GM19193 (cell line): ENCODE data around the gene FNDC11.

Experiments
- POLR2A ChIP-seq: IDR thresholded peaks from 4 replicates; pipeline ENCODE4 v1.6.1; 2011; ENCODE audit not compliant: insufficient read depth, insufficient read length; ENCODE audit errors: extremely low read depth

Gene FNDC11

DNA sequence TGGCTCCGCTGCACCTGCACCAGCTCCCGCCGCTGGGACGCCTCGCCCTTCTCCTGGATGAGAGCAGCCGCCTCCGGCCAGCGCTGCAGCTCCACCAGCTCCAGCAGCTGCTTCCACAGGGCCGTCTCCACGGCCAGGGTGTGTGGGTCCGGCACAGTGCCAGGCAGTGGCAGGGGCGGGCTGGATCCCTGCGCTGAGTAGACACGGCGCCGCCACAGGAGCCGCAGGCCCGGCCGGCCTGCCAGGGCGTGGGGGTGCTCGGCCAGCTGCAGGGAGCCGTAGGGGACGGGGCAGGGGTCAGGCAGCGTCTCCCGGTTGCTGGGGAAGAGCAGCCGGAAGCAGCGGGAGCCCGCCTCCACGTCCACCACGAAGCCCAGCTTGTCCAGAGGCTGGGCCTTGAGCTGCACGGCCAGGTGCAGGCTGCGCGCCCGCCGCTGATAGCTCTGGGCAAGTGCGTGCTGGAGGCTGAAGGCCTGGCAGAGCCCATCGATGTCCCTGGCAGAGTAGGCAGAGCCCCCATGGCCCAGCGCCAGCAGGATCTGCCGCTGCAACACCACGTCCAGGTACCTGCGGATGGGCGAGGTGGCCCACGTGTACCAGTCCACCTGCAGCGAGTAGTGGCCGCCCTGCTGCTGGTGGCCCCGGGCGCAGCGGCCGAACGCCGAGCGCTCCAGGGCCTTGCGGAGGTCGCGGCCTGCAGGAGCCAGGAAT is 9.4 kb downstream of the FNDC11 start:
- TF ChIP-seq POLR2A = no peak

DNA sequence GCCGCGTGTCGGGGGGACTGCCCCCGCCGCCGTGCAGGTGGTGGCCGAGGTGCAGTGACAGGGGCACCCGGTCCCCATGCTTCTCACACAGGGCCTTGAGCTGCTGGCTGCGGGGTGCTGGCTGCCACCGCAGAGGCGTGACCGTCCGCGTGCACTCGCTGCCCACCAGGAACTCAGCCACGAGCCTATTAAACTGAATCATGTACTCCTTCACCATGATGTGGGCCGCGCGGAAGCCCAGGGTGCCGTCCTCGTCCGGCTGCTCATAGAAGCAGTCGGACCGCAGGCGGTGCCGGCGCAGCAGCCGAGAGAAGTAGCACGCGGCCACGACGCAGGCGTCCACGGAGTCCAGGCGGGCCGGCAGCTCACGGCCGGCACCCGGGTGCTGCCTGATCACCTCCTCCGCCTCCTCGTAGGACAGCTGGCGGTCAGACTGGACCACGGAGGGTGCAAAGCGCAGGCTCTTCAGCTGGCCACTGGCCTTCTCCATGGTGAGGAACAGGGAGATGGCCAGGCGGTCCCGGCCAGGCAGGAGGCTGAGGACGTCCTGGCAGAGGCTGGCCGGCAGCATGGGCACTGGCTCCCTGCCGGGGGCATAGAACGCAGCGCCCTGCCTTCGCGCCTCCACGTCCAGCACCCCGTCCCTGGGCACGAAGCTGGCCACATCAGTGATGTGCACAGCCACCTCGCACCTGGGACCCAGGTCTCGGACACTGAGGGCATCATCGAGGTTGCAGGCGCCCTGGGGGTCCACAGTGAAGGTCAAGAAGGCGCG is 10.3 kb downstream of the FNDC11 start:
- TF ChIP-seq POLR2A = no peak

DNA sequence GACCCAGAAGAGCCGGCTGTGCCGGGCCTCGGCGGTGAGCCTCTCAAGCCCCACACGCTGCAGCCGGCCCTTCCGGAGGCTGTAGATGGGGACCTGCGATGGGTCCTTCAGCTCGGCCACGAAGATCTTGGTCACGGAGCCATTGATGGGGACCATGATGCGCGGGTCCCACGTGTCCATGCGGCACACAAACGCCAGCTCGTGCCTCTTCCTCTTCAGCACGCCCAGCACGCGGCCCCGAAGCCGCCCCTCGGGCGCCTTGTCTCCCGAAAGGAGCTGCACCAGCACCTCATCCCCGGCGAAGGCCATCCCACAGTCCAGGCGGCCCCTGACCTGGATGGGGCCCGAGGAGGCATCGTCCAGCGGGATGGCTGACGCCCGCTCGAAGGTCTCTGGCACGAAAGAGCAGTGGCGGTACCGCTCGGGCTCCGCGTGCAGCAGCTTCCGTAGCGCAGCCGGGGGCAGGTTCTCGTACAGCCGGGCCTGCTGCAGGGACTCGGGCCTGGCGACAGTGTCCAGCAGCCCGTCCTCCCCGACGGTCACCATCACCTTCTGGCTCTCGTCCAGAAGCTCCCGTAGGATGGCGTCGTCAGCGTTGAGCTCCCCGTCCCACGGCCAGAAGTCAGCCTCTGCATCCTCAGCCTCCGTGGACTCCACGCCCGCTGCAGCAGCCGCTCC is 11.2 kb downstream of the FNDC11 start:
- no peak for TF ChIP-seq POLR2A

DNA sequence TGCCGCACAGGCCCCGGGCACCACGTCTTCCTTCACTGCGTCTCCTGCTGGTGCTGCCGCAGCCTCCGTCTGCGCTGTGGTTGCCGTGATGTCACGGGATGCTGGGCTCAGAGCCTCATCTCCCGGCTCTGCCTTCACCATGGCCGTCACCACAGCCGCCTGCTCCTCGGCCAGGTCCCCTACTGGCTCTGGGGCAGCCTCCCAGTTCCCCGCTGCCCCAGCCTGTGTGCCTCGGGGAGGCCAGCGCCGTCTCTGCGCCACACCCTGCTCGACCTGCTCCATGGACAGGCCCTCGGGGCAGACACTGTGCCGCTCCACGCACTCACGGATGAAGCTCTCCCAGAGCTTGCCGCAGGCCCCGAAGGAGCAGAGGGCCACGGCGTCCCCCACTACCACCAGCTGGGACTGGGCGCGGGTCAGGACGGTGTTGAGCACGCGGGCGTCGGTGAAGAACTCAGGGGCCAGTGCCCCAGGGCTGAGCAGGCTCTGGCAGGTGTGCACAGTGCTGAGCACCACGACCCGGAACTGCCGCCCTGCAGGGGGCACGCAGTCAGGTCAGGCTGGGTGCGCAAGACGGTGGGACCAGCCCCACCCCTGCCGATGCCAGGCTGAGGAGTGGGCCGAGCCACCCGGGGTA is 11.9 kb downstream of the FNDC11 start:
- no peak for TF ChIP-seq POLR2A

DNA sequence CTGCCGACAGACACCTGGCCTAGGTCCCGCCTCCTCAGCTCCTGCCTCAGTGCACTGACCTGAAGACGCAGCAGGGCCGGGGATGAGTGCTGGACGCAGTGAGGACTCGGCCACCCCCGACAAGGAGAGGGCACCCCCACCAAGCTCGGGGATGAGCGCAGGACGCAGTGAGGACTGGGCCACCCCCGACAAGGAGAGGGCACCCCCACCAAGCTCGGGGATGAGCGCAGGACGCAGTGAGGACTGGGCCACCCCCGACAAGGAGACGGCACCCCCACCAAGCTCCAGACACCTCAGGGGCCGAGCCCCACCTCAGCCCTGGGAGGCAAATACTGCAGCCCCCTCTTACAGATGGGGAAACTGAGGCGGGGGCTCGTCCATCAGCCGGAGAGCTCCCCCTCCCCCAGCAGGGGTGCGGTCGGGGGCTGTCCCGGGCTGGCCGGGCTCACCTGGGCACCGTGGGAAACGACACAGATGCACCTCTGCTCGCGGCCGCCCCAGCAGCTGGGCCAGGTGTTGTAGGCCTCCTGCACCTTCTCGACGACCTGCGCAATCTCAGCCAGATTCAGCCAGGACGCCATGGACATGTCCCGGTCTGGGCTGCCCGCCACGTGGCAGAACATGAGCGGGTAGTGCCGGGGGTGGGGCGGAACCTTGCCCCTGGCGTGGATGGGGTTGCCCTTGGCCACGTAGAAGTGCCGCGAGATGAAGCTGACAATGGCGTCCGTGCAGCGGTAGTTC is 12.6 kb downstream of the FNDC11 start:
- TF ChIP-seq POLR2A = no peak

DNA sequence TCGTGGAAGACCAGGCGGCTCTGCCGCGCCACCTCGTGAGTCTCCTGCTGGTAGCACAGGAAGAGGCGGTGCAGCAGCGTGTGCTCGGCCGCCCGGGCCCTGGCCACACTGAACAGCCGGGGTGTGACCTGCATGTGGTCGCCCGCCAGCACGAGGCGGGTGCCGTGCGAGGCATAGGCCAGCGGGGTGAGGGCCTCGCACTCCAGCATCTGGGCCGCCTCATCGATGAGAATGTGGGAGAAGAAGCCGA is 13.1 kb downstream of the FNDC11 start:
- TF ChIP-seq POLR2A = no peak

DNA sequence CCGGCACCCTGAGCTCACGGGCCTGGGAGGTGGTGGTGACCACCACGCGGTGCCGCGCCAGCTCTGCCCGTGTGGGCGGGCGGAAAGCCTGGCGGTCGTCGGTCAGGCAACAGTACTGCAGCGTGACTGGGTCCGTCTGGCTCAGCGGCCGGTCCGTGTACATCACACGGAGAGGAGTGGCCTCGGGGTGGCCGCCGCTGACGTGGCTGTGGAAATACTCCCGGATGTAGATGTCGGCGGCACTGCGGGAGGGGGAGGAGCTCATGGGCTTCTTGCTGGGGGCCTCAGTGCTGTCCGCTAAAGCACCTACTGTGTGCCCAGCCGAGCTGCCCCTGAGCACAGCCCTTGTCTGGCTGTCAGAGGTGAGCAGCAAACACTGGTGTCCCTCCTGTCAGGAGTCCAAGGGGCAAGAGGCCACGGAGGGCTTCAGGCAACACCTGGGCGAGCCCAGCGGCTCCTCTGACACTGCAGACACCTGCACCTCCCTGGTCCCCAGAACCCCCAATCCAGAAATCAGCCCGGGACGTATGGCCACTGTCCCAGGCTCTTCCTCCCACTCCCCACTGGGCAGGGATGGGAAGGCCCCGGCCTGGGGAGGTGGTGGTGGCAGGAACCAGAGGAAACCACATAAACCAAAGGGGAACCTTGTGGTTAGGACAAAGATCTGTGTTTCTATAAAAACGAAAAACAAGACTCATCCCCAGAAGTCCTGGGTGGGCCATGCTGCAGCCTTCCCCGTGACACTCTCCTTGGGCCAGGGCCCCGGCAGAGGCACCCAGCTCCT is 13.6 kb downstream of the FNDC11 start:
- no peak for TF ChIP-seq POLR2A

DNA sequence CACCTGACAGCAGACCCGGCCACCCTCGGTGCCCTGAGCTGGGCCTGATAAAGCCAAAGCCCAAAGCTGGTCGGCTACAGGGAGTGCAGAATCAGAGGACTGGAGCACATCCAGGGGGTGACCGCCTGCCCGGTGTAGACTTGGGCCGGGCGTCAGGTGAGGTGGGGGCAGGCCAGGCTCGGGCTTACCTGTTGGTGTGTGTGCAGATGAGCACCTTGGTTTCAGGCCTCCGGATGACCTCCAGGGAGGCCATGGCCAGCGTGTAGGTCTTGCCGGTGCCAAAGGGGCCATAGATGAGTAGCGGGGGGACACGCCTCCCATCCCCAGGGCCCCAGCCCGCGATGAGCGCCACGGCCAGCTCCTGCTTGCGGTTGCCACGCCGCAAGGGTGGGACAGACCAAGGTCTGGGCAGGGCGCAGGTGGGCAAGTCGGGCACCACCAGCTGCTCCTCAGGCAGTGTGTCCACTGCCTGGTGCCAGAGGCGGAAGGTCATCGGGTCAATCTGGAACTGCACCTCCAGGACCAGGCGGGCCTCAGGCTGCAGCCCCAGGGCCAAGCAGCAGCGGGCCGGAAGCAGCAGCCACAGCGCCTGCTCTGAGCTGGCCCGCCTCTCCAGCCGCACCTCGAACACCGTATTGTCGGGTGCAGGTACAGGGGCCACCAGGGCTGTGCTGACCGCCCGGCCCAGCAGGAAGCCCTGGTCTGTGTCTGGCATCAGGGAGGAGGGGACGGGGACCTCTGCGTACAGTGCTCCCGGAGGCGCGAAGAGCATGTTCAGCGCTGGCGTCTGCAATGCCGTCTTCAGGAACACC is 14.4 kb downstream of the FNDC11 start:
- peak; percentile 11 for TF ChIP-seq POLR2A

DNA sequence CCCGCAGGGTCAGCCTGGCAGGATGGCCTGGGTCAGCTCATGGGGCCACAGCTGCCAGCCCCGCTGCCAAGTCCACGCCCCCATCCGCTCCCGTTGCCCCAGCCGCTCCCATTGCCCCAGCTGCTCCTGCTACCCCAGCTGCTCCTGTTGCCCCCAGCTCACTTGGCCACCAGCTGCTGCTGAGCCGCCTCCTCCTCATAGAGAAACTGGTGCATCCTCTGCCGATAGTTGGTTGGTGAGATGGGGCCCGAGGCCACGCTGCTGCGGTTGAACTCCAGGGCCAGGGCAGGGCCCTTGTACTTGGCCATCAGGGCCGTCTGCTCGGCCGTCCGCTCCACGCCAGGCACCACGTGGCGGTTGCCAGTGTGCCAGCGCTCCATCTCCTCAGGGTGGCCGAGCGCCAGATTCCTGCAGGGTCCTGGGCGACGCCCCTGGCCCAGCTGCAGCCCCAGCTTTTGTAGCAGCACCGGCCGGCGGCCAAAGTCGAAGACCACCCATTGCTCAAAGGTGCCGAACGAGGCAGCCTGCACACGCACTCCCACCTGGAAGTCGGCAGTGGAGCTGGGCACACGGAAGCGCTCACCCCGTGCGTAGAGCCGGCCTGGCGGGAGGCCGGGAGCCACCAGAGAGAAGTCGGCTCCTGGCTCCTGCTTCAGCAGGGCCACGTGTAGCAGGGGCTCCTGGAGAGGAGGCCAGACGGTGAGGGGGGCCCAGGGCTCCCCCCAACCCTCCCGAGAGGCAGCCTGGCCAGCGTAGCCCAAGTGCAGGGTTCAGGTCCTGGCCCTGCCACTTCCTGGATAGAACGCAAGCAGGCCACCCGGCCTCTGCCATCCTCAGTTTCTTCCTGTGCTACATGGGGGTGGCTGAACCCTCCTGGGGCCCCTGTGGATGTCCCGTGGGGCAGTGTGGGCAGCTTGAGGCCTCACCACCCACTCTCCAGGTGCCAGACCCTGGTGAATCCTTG is 15.3 kb downstream of the FNDC11 start:
- TF ChIP-seq POLR2A = peak; percentile 5

DNA sequence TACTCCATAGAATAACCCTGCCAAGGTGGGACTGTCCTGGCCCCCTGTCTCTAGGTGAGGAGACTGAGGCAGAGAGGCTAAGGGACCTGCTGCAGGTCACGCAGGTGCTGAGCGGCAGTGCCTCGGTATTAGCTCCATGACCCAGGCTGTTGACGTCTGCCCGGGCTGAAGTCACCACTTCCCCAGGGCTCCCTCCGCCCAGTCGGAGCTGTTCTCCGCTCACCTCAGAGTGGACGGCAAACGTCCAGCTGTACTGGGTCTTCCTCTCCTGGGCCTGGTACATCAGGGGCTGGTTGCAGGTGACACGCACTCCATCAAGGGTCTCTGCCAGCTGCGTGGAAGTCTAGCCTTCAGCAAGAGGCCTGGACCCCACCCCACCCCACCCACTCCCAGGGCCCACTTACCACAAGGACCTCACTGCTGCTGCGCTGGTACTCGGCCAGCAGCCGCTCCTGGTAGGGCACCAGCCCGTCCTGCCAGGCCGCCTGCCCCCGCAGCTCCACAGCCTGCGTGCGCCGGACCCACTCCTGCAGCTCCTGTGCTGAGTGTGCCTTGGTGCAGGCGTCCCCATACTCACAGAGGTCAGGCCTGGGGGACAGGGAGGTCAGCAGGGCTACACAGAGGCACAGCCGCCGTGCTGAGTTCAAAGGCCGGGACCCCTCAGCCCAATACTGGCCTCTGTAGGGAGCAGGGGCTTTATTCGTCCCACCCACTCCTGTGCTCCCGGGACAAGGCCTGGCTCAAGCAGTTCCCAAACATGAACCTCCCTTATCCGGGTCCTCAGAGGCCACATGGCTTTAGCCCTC is 16.5 kb downstream of the FNDC11 start:
- no peak for TF ChIP-seq POLR2A

DNA sequence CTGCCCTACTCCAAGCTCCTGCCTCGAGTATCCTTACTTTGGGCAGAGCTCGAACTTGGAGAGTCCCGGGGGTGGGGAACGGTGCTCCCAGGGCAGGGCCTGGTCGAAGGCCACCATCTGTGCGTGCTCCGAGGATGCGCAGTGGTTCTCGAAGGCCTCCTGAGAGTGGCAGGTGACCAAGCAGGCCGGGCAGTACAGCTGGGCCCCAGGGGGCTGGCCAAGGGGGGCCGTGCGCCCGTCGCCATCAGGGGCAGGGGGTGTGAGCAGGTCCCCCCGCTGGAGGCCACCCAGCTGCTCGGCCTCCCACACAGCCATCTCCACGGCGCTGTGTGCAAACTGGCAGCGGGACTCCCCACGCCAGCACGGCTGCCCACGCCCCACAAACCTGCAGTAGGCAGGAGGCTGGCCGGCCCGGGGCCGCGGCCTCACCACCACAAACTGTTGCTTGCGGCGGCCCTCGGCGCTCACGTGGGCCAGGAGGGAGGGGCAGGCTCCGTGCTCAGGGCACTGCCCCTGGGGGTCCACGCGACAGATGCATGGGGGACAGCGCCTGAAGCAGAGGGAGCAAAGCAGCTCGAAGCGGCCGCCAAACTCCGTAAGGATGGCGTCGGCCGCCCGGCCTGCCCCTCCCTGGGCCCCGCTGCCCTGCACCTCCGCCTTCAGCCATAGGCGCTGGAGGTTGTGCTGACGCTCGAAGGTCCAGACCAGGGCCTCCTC is 18.3 kb downstream of the FNDC11 start:
- no peak for TF ChIP-seq POLR2A
